Naive thymus-derived CD4-positive, alpha-beta T cell (primary cell): ENCODE results near the gene ZDHHC22. TPM values are rescaled to one million over a fixed set of nuclear protein-coding genes. Genes with fewer than 3 reads are reported as not detected.

Experiments
- ATAC-seq: fragments of 150-1000 bp; cut with Tn5 transposase; 2 replicates; pipeline ENCODE4 v1.10.0; 2021; ENCODE audit warnings: mild to moderate bottlenecking, moderate library complexity
- CTCF ChIA-PET: fragments of 350-600 bp; sonication (Branson Sonifier 250); formaldehyde crosslinking; loops from one replicate; lab custom pipeline; 2021; ENCODE audit warnings: antibody characterized with exemption; lab: Charles Lee
- POLR2A ChIA-PET: fragments of 350-600 bp; sonication (Branson Sonifier 250); formaldehyde crosslinking; loops from one replicate; lab custom pipeline; 2021; ENCODE audit warnings: antibody characterized with exemption, inconsistent platforms; lab: Charles Lee
- DNase-seq, 9 donors: peaks; one replicate each; pipeline versions ENCODE4 v3.0.0 to v3.0.0-alpha.2; 2020 to 2022; ENCODE audit warnings: mixed read lengths in 1 of 9
- H3K27ac ChIP-seq: one replicate; pipeline ENCODE4 v1.7.0; 2013; ENCODE audit warnings: mild to moderate bottlenecking, low read depth, low read length, moderate library complexity
- H3K27me3 ChIP-seq, 2 donors: one replicate each; pipeline ENCODE4 v1.7.0; 2013; ENCODE audit warnings: low read length in 2 of 2, mild to moderate bottlenecking in 2 of 2, moderate library complexity in 2 of 2; ENCODE audit not compliant: control insufficient read depth in 2 of 2, insufficient read depth in 2 of 2
- H3K36me3 ChIP-seq, 3 experiments: 1 replicate in 2 of 3; 2 replicates in 1 of 3; pipeline ENCODE4 v1.7.0; 2013; ENCODE audit warnings: low read length in 3 of 3, mild to moderate bottlenecking in 3 of 3, moderate library complexity in 1 of 3; ENCODE audit not compliant: insufficient read depth in 3 of 3, control insufficient read depth in 2 of 3
- H3K4me1 ChIP-seq, 2 donors: one replicate each; pipeline ENCODE4 v1.7.0; 2013; ENCODE audit warnings: low read length in 2 of 2, mild to moderate bottlenecking in 2 of 2, moderate library complexity in 1 of 2; ENCODE audit not compliant: control insufficient read depth in 2 of 2, insufficient read depth in 2 of 2
- H3K4me3 ChIP-seq: 2 replicates; pipeline ENCODE4 v1.7.0; 2013; ENCODE audit warnings: mild to moderate bottlenecking, low read length
- H3K9me3 ChIP-seq, 3 experiments: 1 replicate in 2 of 3; 2 replicates in 1 of 3; pipeline ENCODE4 v1.7.0; 2013; ENCODE audit warnings: low read length in 3 of 3; ENCODE audit not compliant: control insufficient read depth in 2 of 3
- H3K27ac Mint-ChIP-seq, 9 donors: one replicate each; pipeline ENCODE4 v1.8.0; 2020 to 2022; ENCODE audit warnings: mixed read lengths in 9 of 9, mild to moderate bottlenecking in 8 of 9, moderate library complexity in 5 of 9, inconsistent platforms in 2 of 9
- H3K27me3 Mint-ChIP-seq, 5 donors: one replicate each; pipeline ENCODE4 v1.8.0; 2021 to 2022; ENCODE audit warnings: mixed read lengths in 5 of 5, mild to moderate bottlenecking in 1 of 5
- H3K36me3 Mint-ChIP-seq, 5 donors: one replicate each; pipeline ENCODE4 v1.8.0; 2020 to 2022; ENCODE audit warnings: mixed read lengths in 5 of 5, mild to moderate bottlenecking in 3 of 5, inconsistent platforms in 1 of 5
- H3K4me1 Mint-ChIP-seq, 7 donors: one replicate each; pipeline ENCODE4 v1.8.0; 2020 to 2022; ENCODE audit warnings: mixed read lengths in 7 of 7, mild to moderate bottlenecking in 3 of 7, inconsistent platforms in 1 of 7
- H3K4me3 Mint-ChIP-seq, 10 donors: one replicate each; pipeline ENCODE4 v1.8.0; 2020 to 2022; ENCODE audit warnings: mild to moderate bottlenecking in 10 of 10, mixed read lengths in 10 of 10, moderate library complexity in 6 of 10, inconsistent platforms in 2 of 10
- H3K9me3 Mint-ChIP-seq, 11 donors: one replicate each; pipeline ENCODE4 v1.8.0; 2020 to 2022; ENCODE audit warnings: mixed read lengths in 11 of 11, mild to moderate bottlenecking in 4 of 11, inconsistent platforms in 1 of 11, moderate library complexity in 1 of 11
- intact Hi-C, 2 donors: fragments of 100-400 bp; cut with micrococcal nuclease; formaldehyde crosslinking; loops; one replicate each; pipeline ENCODE4 v1.15.1; 2023
- polyA plus RNA-seq, 2 donors: library from polyadenylated mRNA; unstranded; fragments of 300-500 nt; fragmentation: Illumina TruSeq; gene quantifications; one replicate each; pipeline ENCODE4 v1.2.3, GENCODE V29; 2021
- total RNA-seq, 6 experiments: library from RNA in 5 of 6; stranded (reverse) in 5 of 6; gene quantifications; 1 replicate in 5 of 6; 2 replicates in 1 of 6; pipeline ENCODE4 v1.2.3 and lab custom pipeline; 2021 to 2026

Gene ZDHHC22
- total and polyA plus RNA-seq, 7 experiments from 2014 or later, result not detected

DNA sequence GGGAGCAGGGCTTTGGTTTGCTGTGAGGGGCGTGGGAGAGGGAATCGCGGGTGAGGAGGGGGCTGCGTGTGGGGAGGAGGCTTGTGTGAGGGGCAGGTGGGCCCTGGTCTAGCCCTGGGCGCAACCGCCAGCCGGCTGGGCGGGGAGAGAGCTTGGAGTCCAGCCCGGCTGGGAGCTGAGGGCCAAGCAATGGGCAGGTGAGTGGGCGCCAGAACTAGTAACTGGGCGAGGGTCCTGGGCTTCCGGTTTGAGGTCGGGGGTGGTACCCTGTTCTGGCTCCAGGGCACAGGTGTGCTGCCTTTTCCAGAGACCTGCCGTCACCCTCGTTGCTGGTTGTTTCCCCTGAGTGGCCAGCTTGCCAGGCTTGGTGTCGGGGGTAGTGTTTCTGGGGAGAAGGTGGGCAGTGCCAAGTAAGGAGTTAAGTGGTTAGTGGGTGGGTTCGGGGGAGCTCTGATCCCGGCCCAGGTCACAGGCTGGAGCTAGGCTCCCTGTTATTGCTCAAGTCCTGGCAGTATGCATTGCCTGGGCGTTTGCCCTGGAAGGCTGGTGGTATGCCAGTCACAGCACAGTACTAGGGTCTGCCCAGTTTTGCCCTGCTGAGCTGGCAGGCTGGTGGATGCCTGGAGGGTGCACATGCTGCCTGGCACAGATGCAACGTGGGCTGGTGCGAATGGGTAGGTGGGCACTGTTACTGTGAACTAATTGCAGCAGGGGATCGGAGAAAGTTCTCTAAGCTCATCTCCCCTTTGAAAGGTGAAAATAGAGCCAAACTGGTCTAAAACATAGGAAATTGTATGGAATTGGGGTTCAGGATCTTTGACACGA lies 42.9 kb downstream of the ZDHHC22 start:
- Mint-ChIP-seq H3K27ac (peak overlapping the region; percentile 83 to 99 (median 97)), H3K4me1 (peaks cover 24 to 57% (median 41%) of the 10 kb centered on the region in 7 donors), H3K27me3 (peaks cover 0 to under 1% (median 0%) of the 10 kb centered on the region in 5 donors), H3K36me3 (peaks cover 0 to 2% (median 0%) of the 10 kb centered on the region in 5 donors), H3K9me3 (no peaks in the 10 kb centered on the region), H3K4me3 (peak overlapping the region; percentile 84 to 98 (median 90))
- ChIA-PET CTCF (interaction anchor here (0.7 to 2.0 kb wide), 3 partner anchors 25 to 253 kb away, joined by 3 to 9 read pairs (median 3); no protein-coding TSS in a partner anchor), POLR2A (interaction anchor here (0.6 to 1.8 kb wide), 10 partner anchors 9 to 387 kb away, joined by 3 to 9 read pairs (median 4); partner anchors contain the start of genes ANGEL1, GSTZ1 and POMT2)
- Histone ChIP-seq H3K27me3 (no peaks in the 10 kb centered on the region), H3K27ac (peak overlapping the region; percentile 97), H3K4me1 (peaks cover 9 to 11% of the 10 kb centered on the region in 2 donors), H3K36me3 (peaks cover 0 to 5% (median 0%) of the 10 kb centered on the region in 3 experiments), H3K4me3 (peak overlapping the region; percentile 85), H3K9me3 (no peaks in the 10 kb centered on the region)
- intact Hi-C loops, result loop anchor here (1.0 to 5.0 kb wide), 20 partner anchors 22 to 1111 kb away; partner anchors contain the start of genes ANGEL1 (in 2 of the 2), IRF2BPL (in 2 of the 2), SAMD15 (in 2 of the 2) and SNW1 (in 2 of the 2)
- DNase-seq (peak in 5 of 9 donors; percentile 6 to 31 (median 23)), ATAC-seq (no peak)

DNA sequence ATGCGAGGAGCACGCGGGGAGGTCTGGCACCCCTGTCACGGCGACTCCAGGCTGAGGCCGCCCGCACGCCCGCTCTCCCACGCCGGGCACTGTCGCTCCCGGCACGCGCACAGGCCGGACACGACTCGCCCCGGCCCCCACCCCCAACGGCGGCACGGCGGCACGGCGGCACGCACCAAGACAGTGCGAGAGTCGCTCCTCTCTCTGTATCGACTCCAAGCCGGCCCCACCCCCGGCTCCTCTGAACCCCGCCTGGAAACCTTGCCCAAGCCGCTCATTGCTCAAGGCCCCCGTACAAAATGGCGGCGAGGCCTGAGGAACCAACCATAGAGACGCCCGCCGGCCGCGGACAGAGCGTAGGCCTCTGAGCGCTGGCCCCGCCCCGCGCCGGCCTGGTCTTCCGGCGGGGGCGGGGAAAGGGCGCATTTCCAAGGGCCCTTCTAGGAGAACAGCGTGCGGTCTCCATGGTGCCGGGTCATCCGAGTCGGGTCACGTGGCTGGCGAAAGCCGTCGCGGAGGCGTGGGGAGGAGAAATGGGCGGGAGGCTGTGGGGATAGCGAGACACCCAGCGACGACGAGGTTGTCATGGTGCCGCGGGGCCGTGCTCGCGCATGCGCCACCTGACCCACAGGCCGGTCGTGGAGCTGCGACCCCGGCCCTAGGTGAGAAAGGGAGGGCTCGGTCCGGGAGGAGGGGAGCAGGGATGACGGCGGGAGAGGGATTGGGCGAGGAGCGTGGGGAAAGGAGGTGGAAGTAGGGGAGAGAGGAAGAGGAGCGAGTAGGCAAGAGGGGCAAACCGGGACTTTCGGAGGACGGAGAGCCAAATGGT lies 43.7 kb downstream of the ZDHHC22 start, which contains the start of gene CIPC:
Gene CIPC (plus strand): TSS at position 559 of the 829 bp plus-strand sequence. CDS start 7,451 bp downstream, outside the sequence.
- H3K4me1 ChIP-seq, result peaks cover 9 to 11% of the 10 kb centered on the region in 2 donors
- H3K27ac Mint-ChIP-seq, result peak within 1 kb of the TSS; percentile 83 to 99 (median 97)
- intact Hi-C loops, result loop anchor here (1.0 to 5.0 kb wide), 20 partner anchors 22 to 1111 kb away; partner anchors contain the start of genes ANGEL1 (in 2 of the 2), IRF2BPL (in 2 of the 2), SAMD15 (in 2 of the 2) and SNW1 (in 2 of the 2)
- peak within 1 kb of the TSS; percentile 97 for H3K27ac ChIP-seq
- peak; percentile 96 for ATAC-seq
- H3K4me3 ChIP-seq, result peak within 1 kb of the TSS; percentile 85
- CTCF ChIA-PET, result interaction anchor here (0.8 to 2.0 kb wide), 4 partner anchors 26 to 223 kb away, joined by 3 to 9 read pairs (median 4); no protein-coding TSS in a partner anchor
- peaks cover 0 to 3% (median 0%) of the 10 kb centered on the region in 5 donors for H3K27me3 Mint-ChIP-seq
- peak within 1 kb of the TSS; percentile 84 to 98 (median 90) for H3K4me3 Mint-ChIP-seq
- no peaks in the 10 kb centered on the region for H3K9me3 Mint-ChIP-seq
- peaks cover 0 to 2% (median 0%) of the 10 kb centered on the region in 5 donors for H3K36me3 Mint-ChIP-seq
- DNase-seq, result peak; percentile 92 to 99 (median 98)
- peaks cover 24 to 55% (median 41%) of the 10 kb centered on the region in 7 donors for H3K4me1 Mint-ChIP-seq
- no peaks in the 10 kb centered on the region for H3K9me3 ChIP-seq
- peaks cover 0 to 5% (median 0%) of the 10 kb centered on the region in 3 experiments for H3K36me3 ChIP-seq
- POLR2A ChIA-PET, result interaction anchor here (0.6 to 4.1 kb wide), 13 partner anchors 9 to 386 kb away, joined by 3 to 17 read pairs (median 4); partner anchors contain the start of genes ANGEL1, GSTZ1 and POMT2
- H3K27me3 ChIP-seq, result no peaks in the 10 kb centered on the region

DNA sequence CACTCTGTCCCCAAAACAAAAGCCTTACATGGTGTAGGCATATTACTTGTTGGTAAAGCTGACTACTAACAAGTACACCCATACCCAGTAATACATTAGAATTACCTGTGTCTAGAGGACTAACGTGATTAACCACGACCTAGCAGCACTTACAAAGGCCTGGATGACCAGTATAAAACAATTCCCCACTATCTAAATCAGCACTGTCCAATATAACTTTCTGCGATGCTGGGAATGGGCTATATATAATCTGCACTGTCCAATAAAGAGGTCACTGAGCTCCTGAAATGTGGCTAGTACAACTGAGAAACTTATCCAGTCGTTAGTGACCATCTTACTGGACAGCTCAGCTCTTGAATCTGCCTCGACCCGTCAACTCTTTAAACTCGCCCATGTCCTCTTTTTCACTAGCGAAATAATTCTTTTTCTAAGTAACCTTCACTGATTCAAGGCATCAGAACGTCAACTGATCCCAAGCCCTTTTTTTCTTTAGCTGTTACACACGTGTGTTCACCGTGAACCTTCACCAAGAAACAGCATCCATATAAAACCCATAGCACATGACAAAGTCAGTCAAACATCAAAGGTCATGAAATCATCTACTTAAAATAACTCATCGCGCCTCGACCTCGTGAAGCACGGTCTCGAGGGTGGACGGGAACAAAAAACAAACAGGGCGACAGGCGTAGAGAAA lies 44.4 kb downstream of the ZDHHC22 start:
- Histone ChIP-seq H3K4me3 (peak overlapping the region; percentile 53), H3K36me3 (peaks cover 0 to 5% (median 0%) of the 10 kb centered on the region in 3 experiments), H3K27me3 (no peaks in the 10 kb centered on the region), H3K9me3 (no peaks in the 10 kb centered on the region), H3K4me1 (peaks cover 9 to 11% of the 10 kb centered on the region in 2 donors), H3K27ac (peak overlapping the region; percentile 97)
- ChIA-PET CTCF (interaction anchor here (0.5 to 1.8 kb wide), 6 partner anchors 19 to 224 kb away, joined by 3 to 5 read pairs (median 3); no protein-coding TSS in a partner anchor), POLR2A (interaction anchor here (0.6 to 4.1 kb wide), 7 partner anchors 11 to 229 kb away, joined by 3 to 17 read pairs (median 4); no protein-coding TSS in a partner anchor)
- peak overlapping the region; percentile 84 to 98 (median 90) for H3K4me3 Mint-ChIP-seq
- peaks cover 24 to 50% (median 41%) of the 10 kb centered on the region in 7 donors for H3K4me1 Mint-ChIP-seq
- H3K36me3 Mint-ChIP-seq, result peaks cover 0 to 2% (median 0%) of the 10 kb centered on the region in 5 donors
- H3K9me3 Mint-ChIP-seq, result peaks cover 0 to 1% (median 0%) of the 10 kb centered on the region in 11 donors
- no peak for ATAC-seq
- peak overlapping the region; percentile 83 to 99 (median 97) for H3K27ac Mint-ChIP-seq
- intact Hi-C loops, result loop anchor here (1.0 to 5.0 kb wide), 3 partner anchors 335 to 1110 kb away; partner anchors contain the start of genes IFT43 (in 1 of the 2), SPTLC2 (in 1 of the 2) and VASH1 (in 1 of the 2)
- H3K27me3 Mint-ChIP-seq, result peaks cover 0 to 3% (median 0%) of the 10 kb centered on the region in 5 donors
- DNase-seq, result peak in 1 of 9 donors; percentile 65

DNA sequence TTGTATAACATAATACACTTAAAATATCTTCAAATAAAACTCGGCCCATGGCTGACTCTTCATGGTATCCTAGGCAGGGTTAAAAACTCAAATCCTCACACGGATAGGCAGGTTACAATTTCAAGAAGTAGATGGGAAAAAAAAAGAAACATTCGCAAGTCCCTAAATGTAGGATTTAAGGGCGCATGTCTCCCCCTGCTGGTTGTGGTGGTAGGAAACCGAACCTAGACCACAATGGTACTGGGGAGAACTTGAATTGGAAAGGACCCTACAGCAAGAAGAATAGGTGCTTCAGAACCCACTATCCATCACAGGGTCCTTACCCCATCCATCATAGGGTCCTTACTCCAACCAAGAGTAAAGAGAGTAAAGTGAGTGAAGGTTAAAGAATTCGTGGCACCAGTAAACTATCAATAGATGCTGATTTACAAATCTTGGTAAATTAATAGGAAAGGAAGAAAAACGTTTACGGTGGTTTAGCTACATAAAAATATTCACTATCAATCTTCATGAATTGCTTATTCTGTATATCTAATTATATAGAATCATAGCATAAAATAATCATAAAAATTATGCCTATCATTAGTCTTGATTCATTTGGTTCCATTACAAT lies 46.8 kb downstream of the ZDHHC22 start:
- Mint-ChIP-seq H3K9me3 (peaks cover 0 to 17% (median 8%) of the 10 kb centered on the region in 11 donors), H3K27me3 (peaks cover 0 to 9% (median 0%) of the 10 kb centered on the region in 5 donors), H3K36me3 (peaks cover 0 to 8% (median 5%) of the 10 kb centered on the region in 5 donors), H3K4me1 (peaks cover 19 to 44% (median 39%) of the 10 kb centered on the region in 7 donors), H3K27ac (peak overlapping the region in 5 of 9 donors; percentile 0 to 77 (median 42)), H3K4me3 (peak overlapping the region in 4 of 10 donors; percentile 19 to 63 (median 40))
- intact Hi-C loops, result loop anchor here (1.0 to 5.0 kb wide), 8 partner anchors 24 to 1107 kb away; partner anchors contain the start of genes IFT43 (in 1 of the 2) and VASH1 (in 1 of the 2)
- DNase-seq, result peak; percentile 47 to 74 (median 65)
- no peak for ATAC-seq
- ChIA-PET POLR2A (interaction anchor here (0.5 to 4.1 kb wide), 3 partner anchors 26 to 147 kb away, joined by 3 to 17 read pairs (median 4); no protein-coding TSS in a partner anchor), CTCF (interaction anchor here (0.6 to 2.7 kb wide), 13 partner anchors 10 to 388 kb away, joined by 3 to 16 read pairs (median 3); no protein-coding TSS in a partner anchor)
- Histone ChIP-seq H3K9me3 (peaks cover 0 to 10% (median 4%) of the 10 kb centered on the region in 3 experiments), H3K27me3 (no peaks in the 10 kb centered on the region), H3K36me3 (peaks cover 0 to 5% (median 0%) of the 10 kb centered on the region in 3 experiments), H3K4me3 (no peak overlapping the region), H3K27ac (no peak overlapping the region), H3K4me1 (peaks cover 9 to 11% of the 10 kb centered on the region in 2 donors)

GRCh38 chr14:77092676-77093075 lies 48.9 kb downstream of the ZDHHC22 start:
- ChIA-PET POLR2A (interaction anchor here (0.6 kb wide), 1 partner anchor 43 kb away, joined by 5 read pairs; no protein-coding TSS in a partner anchor), CTCF (interaction anchor here (0.6 to 1.0 kb wide), 4 partner anchors 22 to 218 kb away, joined by 3 to 4 read pairs (median 4); no protein-coding TSS in a partner anchor)
- H3K4me3 Mint-ChIP-seq, result no peak overlapping the region
- intact Hi-C loops, result no loop called here
- no peak overlapping the region for H3K27ac Mint-ChIP-seq
- H3K27me3 ChIP-seq, result no peaks in the 10 kb centered on the region
- peaks cover 8 to 28% (median 23%) of the 10 kb centered on the region in 7 donors for H3K4me1 Mint-ChIP-seq
- no peak overlapping the region for H3K4me3 ChIP-seq
- no peak overlapping the region for H3K27ac ChIP-seq
- peaks cover 0 to 8% (median 5%) of the 10 kb centered on the region in 5 donors for H3K36me3 Mint-ChIP-seq
- no peak for DNase-seq
- H3K36me3 ChIP-seq, result no peaks in the 10 kb centered on the region
- peaks cover 0 to 18% (median 0%) of the 10 kb centered on the region in 5 donors for H3K27me3 Mint-ChIP-seq
- peaks cover 6 to 9% of the 10 kb centered on the region in 2 donors for H3K4me1 ChIP-seq
- no peak for ATAC-seq
- peaks cover 0 to 10% (median 4%) of the 10 kb centered on the region in 3 experiments for H3K9me3 ChIP-seq
- H3K9me3 Mint-ChIP-seq, result peaks cover 0 to 21% (median 8%) of the 10 kb centered on the region in 11 donors
